Measurements from ENCODE around the gene SBNO2.

SBNO2 gene

GRCh38 chr19:1164684-1165531 lies 9.2 kb downstream of the SBNO2 start:
- TF ChIP-seq, protein P1, sequence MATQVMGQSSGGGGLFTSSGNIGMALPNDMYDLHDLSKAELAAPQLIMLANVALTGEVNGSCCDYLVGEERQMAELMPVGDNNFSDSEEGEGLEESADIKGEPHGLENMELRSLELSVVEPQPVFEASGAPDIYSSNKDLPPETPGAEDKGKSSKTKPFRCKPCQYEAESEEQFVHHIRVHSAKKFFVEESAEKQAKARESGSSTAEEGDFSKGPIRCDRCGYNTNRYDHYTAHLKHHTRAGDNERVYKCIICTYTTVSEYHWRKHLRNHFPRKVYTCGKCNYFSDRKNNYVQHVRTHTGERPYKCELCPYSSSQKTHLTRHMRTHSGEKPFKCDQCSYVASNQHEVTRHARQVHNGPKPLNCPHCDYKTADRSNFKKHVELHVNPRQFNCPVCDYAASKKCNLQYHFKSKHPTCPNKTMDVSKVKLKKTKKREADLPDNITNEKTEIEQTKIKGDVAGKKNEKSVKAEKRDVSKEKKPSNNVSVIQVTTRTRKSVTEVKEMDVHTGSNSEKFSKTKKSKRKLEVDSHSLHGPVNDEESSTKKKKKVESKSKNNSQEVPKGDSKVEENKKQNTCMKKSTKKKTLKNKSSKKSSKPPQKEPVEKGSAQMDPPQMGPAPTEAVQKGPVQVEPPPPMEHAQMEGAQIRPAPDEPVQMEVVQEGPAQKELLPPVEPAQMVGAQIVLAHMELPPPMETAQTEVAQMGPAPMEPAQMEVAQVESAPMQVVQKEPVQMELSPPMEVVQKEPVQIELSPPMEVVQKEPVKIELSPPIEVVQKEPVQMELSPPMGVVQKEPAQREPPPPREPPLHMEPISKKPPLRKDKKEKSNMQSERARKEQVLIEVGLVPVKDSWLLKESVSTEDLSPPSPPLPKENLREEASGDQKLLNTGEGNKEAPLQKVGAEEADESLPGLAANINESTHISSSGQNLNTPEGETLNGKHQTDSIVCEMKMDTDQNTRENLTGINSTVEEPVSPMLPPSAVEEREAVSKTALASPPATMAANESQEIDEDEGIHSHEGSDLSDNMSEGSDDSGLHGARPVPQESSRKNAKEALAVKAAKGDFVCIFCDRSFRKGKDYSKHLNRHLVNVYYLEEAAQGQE (IDR thresholded peaks at IDR 0.05; ENCODE audit: insufficient read depth in 1 of 2, low read depth in 2 of 2, low read length in 2 of 2): no peak
- TF ChIP-seq SIN3A (IDR thresholded peaks at IDR 0.05; ENCODE audit: borderline replicate concordance, insufficient read depth, low read length) (no peak), FOXP2 (optimal IDR thresholded peaks at IDR 0.05; ENCODE audit: borderline replicate concordance, extremely low read depth, extremely low read length, insufficient read depth) (no peak), TAF1 (IDR thresholded peaks at IDR 0.05; ENCODE audit: borderline replicate concordance, insufficient read depth, low read length) (no peak)

DNA sequence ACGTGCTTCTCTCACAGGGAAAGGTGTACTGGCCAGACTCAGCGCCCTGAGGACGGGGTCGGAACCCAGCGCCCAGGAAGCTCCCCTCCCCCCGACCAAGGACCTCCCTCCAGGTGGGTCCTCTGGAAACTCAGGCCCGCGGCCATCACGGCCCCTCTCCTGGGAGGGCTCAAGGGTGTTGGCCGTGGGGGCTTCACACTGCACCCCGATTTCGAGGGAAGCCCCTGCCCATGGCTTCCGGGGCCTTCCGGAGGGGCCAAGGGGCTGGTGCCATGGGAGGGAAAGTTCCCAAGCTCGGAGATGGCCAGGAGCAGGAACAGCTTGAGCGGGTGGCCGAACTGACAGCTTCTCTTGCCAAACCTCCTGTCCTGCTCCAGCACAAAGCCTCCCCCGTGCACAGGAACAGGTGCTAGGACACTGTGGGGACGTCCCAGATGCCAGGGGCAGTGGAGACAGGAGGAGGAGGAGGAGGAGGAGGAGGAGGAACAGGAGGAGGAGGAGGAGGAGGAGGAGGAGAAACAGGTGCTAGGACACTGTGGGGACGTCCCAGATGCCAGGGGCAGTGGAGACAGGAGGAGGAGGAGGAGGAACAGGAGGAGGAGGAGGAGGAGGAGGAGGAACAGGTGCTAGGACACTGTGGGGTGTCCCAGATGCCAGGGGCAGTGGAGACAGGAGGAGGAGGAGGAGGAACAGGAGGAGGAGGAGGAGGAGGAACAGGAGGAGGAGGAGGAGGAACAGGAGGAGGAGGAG lies 10.0 kb downstream of the SBNO2 start:
- TF ChIP-seq, protein P1 (IDR thresholded peaks at IDR 0.05; ENCODE audit: insufficient read depth in 1 of 2, low read depth in 2 of 2, low read length in 2 of 2): no peak
- no peak for TF ChIP-seq POLR2AphosphoS5 (IDR thresholded peaks at IDR 0.05; ENCODE audit: low read depth, low read length)
- TF ChIP-seq FOXP2 (optimal IDR thresholded peaks at IDR 0.05; ENCODE audit: borderline replicate concordance, extremely low read depth, extremely low read length, insufficient read depth): no peak
- no peak for TF ChIP-seq TAF1 (IDR thresholded peaks at IDR 0.05; ENCODE audit: borderline replicate concordance, insufficient read depth, low read length)
- no peak for TF ChIP-seq SIN3A (IDR thresholded peaks at IDR 0.05; ENCODE audit: borderline replicate concordance, insufficient read depth, low read length)

DNA sequence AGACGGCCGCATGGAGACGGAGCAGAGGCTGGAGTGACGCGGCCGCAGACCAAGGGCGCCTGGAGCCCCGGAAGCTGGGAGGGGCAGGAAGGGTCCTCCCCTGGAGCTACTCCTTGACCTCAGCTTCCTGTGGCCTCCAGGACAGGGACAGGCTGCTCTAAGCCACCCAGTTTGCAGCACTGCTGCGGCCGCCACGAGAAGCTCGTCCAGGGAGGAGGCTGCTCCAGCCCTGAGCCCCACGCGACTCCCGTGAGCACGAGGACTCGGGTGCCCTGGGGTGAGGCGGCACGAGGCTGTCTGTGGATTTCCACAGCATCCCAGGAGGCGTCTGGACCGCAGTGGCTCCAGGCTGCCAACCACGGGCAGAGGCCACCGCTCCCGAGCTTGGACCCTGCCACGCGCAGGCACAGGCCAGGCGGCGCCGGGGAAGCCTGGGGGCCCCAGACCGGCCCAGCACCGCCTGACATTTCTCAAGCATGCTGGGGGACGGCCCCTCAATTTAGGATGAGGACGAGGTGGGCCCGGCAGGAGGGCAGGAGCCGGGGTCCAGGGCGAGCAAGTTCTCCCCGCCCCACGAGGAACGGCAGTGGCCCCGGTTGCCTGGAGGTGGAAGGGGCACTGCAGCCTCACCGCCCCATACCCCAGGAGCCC lies 10.7 kb downstream of the SBNO2 start:
- TF ChIP-seq POLR2AphosphoS5 (IDR thresholded peaks at IDR 0.05; ENCODE audit: low read depth, low read length) (no peak), FOXP2 (optimal IDR thresholded peaks at IDR 0.05; ENCODE audit: borderline replicate concordance, extremely low read depth, extremely low read length, insufficient read depth) (no peak), SIN3A (IDR thresholded peaks at IDR 0.05; ENCODE audit: borderline replicate concordance, insufficient read depth, low read length) (no peak), TAF1 (IDR thresholded peaks at IDR 0.05; ENCODE audit: borderline replicate concordance, insufficient read depth, low read length) (no peak)
- TF ChIP-seq, protein P1 (IDR thresholded peaks at IDR 0.05; ENCODE audit: insufficient read depth in 1 of 2, low read depth in 2 of 2, low read length in 2 of 2): no peak

DNA sequence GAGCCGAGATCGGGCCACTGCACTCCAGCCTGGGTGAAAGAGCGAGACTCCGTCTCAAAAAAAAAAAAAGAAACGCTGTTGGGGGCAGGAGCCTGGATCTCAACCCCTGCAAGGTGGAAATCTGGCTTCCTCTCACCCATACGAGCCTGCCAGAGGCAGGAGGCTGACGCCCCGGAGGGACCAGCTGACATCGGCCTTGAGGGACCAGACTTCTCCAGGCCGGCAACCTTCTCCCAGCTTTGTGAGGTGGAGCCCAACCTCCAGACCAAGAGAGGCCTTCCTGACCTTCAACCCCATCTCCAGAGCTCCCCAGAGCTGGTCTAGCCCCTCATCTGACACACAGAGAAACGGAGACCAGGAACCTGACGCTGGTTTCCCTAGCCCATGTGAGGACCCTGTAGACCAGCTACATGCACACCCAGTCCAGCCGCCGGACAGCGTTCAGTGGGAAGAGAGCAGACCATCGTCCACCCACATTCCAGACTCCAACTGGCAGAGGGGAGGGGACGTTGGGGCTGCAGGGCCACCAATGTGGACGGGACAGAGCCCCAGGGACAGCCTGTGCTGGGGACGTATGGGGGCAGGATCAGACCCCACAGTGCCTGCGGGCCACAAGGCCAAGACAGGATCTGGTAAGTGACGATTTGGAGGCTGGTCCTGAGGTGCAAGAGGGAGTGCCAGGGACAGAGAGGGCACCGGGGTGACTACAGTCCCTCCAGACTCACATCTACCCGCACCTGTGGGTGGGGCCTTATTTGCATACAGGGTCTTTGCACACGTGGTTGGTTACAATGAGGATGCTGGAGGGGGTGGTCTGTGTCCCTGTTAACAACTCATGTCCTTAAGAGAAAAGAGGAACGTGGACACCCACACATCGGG lies 11.4 kb downstream of the SBNO2 start:
- no peak for TF ChIP-seq FOXP2 (optimal IDR thresholded peaks at IDR 0.05; ENCODE audit: borderline replicate concordance, extremely low read depth, extremely low read length, insufficient read depth)
- TF ChIP-seq TAF1 (IDR thresholded peaks at IDR 0.05; ENCODE audit: borderline replicate concordance, insufficient read depth, low read length): no peak
- TF ChIP-seq, protein P1 (IDR thresholded peaks at IDR 0.05; ENCODE audit: insufficient read depth in 1 of 2, low read depth in 2 of 2, low read length in 2 of 2): no peak
